ENCODE results near the gene POLR1G.

DNA sequence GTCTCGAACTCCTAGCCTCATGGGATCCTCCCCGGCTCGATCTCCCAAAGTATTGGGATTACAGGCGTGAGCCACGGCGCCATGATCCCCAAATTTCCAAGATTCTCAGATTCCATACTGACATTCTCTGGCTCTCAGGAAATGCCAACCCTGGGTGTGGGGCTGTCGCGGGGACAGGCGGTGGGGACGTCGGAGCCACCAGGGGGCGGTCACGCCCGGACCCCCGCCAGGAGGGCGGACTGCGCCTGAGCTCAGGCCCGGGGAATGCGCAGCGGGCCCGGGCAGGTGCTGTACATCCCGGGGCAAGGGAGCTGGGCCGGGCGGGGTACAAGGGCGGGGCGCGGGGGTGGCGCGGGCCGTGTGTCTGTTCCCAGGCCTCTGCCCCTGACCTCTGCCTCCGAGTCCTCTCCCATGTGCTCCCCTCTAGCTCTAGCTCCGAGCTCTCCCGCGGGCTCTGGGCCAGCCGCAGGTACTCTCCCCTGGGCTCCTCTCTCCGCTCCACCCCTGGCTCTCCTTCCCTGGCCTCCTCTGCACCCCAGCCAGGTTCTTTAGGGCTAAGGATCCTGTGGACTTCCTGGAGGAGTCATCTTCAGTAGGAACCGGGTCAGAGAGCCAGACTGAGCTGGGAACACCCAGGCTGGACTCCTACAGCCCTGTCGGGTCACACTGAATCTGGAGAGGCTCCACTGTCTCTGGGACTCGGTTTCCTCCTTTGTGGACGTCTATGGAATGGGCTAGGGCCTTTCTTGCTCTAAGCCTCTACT, 4.0 kb upstream of the POLR1G start:
- no peak for TF ChIP-seq CTCF (IDR thresholded peaks at IDR 0.05)
- TF ChIP-seq POLR2A (IDR thresholded peaks at IDR 0.05), result no peak

Data from lower leg skin (tissue), 3 donors.